A673 (cell line): ENCODE data around the gene FSCN2. TPM values are rescaled to one million over a fixed set of nuclear protein-coding genes. Genes with fewer than 3 reads are reported as not detected.

Experiments
- BruUV-seq: library from RNA; stranded (reverse); fragments of 400-500 nt; replicated peaks from 2 replicates; lab custom pipeline; 2021; lab: Mats Ljungman, UMichigan
- CTCF ChIA-PET: fragments of 300-600 bp; sonication (Branson Sonifier 250); formaldehyde crosslinking; loops from one replicate; lab custom pipeline; 2022; ENCODE audit warnings: antibody characterized with exemption; lab: Charles Lee
- POLR2A ChIA-PET: fragments of 300-600 bp; sonication (Branson Sonifier 250); formaldehyde crosslinking; loops from one replicate; lab custom pipeline; 2022; ENCODE audit warnings: antibody characterized with exemption; ENCODE audit not compliant: low non-redundant PET; lab: Charles Lee
- DNase-seq: peaks from one replicate; pipeline ENCODE4 v3.0.0-alpha.2; 2015; ENCODE audit warnings: low spot score
- H3K27ac ChIP-seq: fragments of 200-600 bp; sonication (generic); 2 replicates; pipeline ENCODE4 v1.5.1; 2016; ENCODE audit warnings: mixed run types, low read depth, mild to moderate bottlenecking, mixed read lengths, antibody characterized with exemption, low read length; ENCODE audit not compliant: poor library complexity, severe bottlenecking
- H3K27me3 ChIP-seq: fragments of 200-600 bp; sonication (generic); replicated peaks from 2 replicates; pipeline ENCODE4 v1.6.1; 2017; ENCODE audit warnings: mixed run types, low read depth, mild to moderate bottlenecking, mixed read lengths, antibody characterized with exemption, low read length; ENCODE audit not compliant: insufficient read depth, poor library complexity
- H3K36me3 ChIP-seq: fragments of 200-600 bp; sonication (generic); 2 replicates; pipeline ENCODE4 v1.6.1; 2016; ENCODE audit warnings: mixed run types, mild to moderate bottlenecking, mixed read lengths, antibody characterized with exemption, low read length; ENCODE audit not compliant: insufficient read depth, poor library complexity, severe bottlenecking
- H3K4me1 ChIP-seq: fragments of 200-600 bp; sonication (generic); 2 replicates; pipeline ENCODE4 v1.6.1; 2017; ENCODE audit warnings: mixed run types, mild to moderate bottlenecking, mixed read lengths, antibody characterized with exemption, low read length; ENCODE audit not compliant: insufficient read depth, poor library complexity, severe bottlenecking
- H3K4me3 ChIP-seq: fragments of 200-600 bp; sonication (generic); 2 replicates; pipeline ENCODE4 v1.5.1; 2016; ENCODE audit warnings: low read depth, mixed run types, mild to moderate bottlenecking, mixed read lengths, low read length; ENCODE audit not compliant: poor library complexity, severe bottlenecking
- H3K9me3 ChIP-seq: fragments of 200-600 bp; sonication (generic); 2 replicates; pipeline ENCODE4 v1.6.1; 2016; ENCODE audit warnings: mixed run types, low read depth, mild to moderate bottlenecking, mixed read lengths, antibody characterized with exemption, low read length; ENCODE audit not compliant: poor library complexity, severe bottlenecking
- CTCF ChIP-seq: fragments of 300-800, 200-600 bp; sonication (generic); conservative IDR thresholded peaks from 2 replicates; pipeline ENCODE4 v1.5.1; 2017; ENCODE audit warnings: low read depth, mild to moderate bottlenecking, antibody characterized with exemption, low read length, moderate library complexity, mixed read lengths
- EZH2 ChIP-seq: fragments of 200-600 bp; sonication (generic); IDR thresholded peaks from 2 replicates; pipeline ENCODE4 v1.6.1; 2017; ENCODE audit warnings: borderline replicate concordance, low read depth, mild to moderate bottlenecking, mixed read lengths, antibody characterized with exemption, low read length; ENCODE audit not compliant: poor library complexity, severe bottlenecking
- intact Hi-C: fragments of 100-400 bp; cut with micrococcal nuclease; formaldehyde crosslinking; loops from one replicate; pipeline ENCODE4 v1.10.0; 2022; ENCODE audit not compliant: unreplicated experiment
- total RNA-seq: library from RNA; stranded (reverse); gene quantifications from 2 replicates; pipeline ENCODE4 v1.2.3, GENCODE V29; 2021

The FSCN2 gene
- total RNA-seq, 1 experiment from 2014 or later = 0.26 TPM

GRCh38 chr17:81520021-81520901 lies 7.9 kb upstream of the FSCN2 start:
- no peak overlapping the region for H3K27ac ChIP-seq
- no peaks in the 10 kb centered on the region for H3K36me3 ChIP-seq
- no peak overlapping the region for H3K4me3 ChIP-seq
- TF ChIP-seq CTCF (no peak), EZH2 (no peak)
- CTCF ChIA-PET = no interaction called here
- POLR2A ChIA-PET = interaction anchor here (0.6 kb wide), 2 partner anchors 8 to 12 kb away, joined by 4 to 5 read pairs; no protein-coding TSS in a partner anchor
- BruUV-seq = no TSS peak
- H3K9me3 ChIP-seq = no peaks in the 10 kb centered on the region
- H3K4me1 ChIP-seq = peaks cover 11% of the 10 kb centered on the region
- H3K27me3 ChIP-seq = no peaks in the 10 kb centered on the region
- intact Hi-C loops = no loop called here
- DNase-seq = no peak

- CTCF ChIA-PET = interaction anchor here (0.5 kb wide), 2 partner anchors 45 to 270 kb away, joined by 3 read pairs; no protein-coding TSS in a partner anchor
- H3K4me1 ChIP-seq = no peaks in the 10 kb centered on the region
These were observed 5.4 kb upstream of the FSCN2 start for GRCh38 chr17:81522491-81523401.

More at GRCh38 chr17:81522491-81523401, 5.4 kb upstream of the FSCN2 start:
- Histone ChIP-seq H3K36me3 (no peaks in the 10 kb centered on the region), H3K4me3 (no peak overlapping the region), H3K9me3 (no peaks in the 10 kb centered on the region), H3K27ac (no peak overlapping the region), H3K27me3 (peaks cover 2% of the 10 kb centered on the region)
- 0 out of 2 replicates have a peak, but pooled peaks have one; percentile 24 for TF ChIP-seq CTCF
- TF ChIP-seq EZH2 = no peak
- intact Hi-C loops = no loop called here
- no TSS peak for BruUV-seq
- POLR2A ChIA-PET = no interaction called here
- DNase-seq = peak; percentile 53
